ENCODE results near the gene CA9. TPM values are rescaled to one million over a fixed set of nuclear protein-coding genes. Genes with fewer than 3 reads are reported as not detected.

The CA9 gene
- polyA plus RNA-seq, 3 donors, result not detected

DNA sequence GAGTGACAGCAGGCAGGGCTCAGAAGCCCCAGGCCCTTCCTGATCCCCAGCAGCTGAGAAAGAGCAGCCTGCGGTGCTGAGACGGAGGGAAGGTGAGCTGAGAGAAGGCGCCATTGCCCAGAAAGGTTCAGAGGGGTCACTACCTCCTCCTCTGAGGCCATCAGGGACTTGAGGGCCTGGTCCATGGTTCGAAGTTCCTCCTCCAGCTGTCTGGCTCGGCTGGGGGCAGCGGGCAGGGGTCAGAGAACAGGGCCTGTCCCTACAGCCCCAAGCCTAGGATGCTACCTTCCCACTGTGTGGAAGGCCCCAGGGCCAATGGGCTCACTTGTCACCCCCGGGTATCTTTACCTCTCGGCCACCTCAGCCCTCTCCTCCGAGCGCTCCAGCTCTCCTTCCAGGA lies 11.2 kb downstream of the CA9 start:
- Mint-ChIP-seq H3K9me3 (peaks cover 0 to 3% (median 0%) of the 10 kb centered on the region in 7 donors), H3K27ac (peak overlapping the region in 1 of 7 donors; percentile 10), H3K4me1 (peaks cover 3% of the 10 kb centered on the region), H3K4me3 (no peak overlapping the region), H3K27me3 (ENCODE audit: low read depth in 3 of 3) (peaks cover 6 to 14% (median 6%) of the 10 kb centered on the region in 3 donors), H3K36me3 (no peaks in the 10 kb centered on the region)
- Histone ChIP-seq H4K20me1 (ENCODE audit: insufficient read depth, low read length) (no peaks in the 10 kb centered on the region), H3K27me3 (ENCODE audit: control insufficient read depth in 2 of 2, insufficient read depth in 2 of 2, low read length in 2 of 2) (peaks cover 0 to 11% of the 10 kb centered on the region in 2 donors), H3K9me3 (replicated peaks in 1 of 2; ENCODE audit: control insufficient read depth in 1 of 2, insufficient read depth in 1 of 2, low read length in 2 of 2) (no peaks in the 10 kb centered on the region), H3K4me3 (replicated peaks in 1 of 3; ENCODE audit: low read depth in 2 of 3, low read length in 3 of 3) (no peak overlapping the region), H3K36me3 (replicated peaks in 1 of 2; ENCODE audit: control insufficient read depth in 1 of 2, insufficient read depth in 2 of 2, low read length in 2 of 2) (no peaks in the 10 kb centered on the region), H3K4me2 (replicated peaks; ENCODE audit: extremely low read depth, low read length, poor library complexity, severe bottlenecking) (no peak overlapping the region), H3K9ac (ENCODE audit: insufficient read depth, low read length, poor library complexity, severe bottlenecking) (no peak overlapping the region), H3K4me1 (ENCODE audit: control insufficient read depth in 1 of 2, insufficient read depth in 2 of 2, low read length in 2 of 2) (peaks cover 5 to 6% of the 10 kb centered on the region in 2 donors), H2AFZ (ENCODE audit: insufficient read depth, low read depth, low read length, poor library complexity, severe bottlenecking) (no peak overlapping the region), H3K27ac (ENCODE audit: low read depth in 1 of 2, low read length in 2 of 2) (no peak overlapping the region), H3K79me2 (ENCODE audit: insufficient read depth, low read length) (no peaks in the 10 kb centered on the region)
- 98% methylated on average over 9 of the region's 10 CpGs for WGBS (ENCODE audit: insufficient coverage)
- TF ChIP-seq, protein P1, sequence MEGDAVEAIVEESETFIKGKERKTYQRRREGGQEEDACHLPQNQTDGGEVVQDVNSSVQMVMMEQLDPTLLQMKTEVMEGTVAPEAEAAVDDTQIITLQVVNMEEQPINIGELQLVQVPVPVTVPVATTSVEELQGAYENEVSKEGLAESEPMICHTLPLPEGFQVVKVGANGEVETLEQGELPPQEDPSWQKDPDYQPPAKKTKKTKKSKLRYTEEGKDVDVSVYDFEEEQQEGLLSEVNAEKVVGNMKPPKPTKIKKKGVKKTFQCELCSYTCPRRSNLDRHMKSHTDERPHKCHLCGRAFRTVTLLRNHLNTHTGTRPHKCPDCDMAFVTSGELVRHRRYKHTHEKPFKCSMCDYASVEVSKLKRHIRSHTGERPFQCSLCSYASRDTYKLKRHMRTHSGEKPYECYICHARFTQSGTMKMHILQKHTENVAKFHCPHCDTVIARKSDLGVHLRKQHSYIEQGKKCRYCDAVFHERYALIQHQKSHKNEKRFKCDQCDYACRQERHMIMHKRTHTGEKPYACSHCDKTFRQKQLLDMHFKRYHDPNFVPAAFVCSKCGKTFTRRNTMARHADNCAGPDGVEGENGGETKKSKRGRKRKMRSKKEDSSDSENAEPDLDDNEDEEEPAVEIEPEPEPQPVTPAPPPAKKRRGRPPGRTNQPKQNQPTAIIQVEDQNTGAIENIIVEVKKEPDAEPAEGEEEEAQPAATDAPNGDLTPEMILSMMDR (IDR thresholded peaks at IDR 0.05), result no peak
- intact Hi-C loops (cut with micrococcal nuclease), result no loop called here
- DNase-seq, result no peak

DNA sequence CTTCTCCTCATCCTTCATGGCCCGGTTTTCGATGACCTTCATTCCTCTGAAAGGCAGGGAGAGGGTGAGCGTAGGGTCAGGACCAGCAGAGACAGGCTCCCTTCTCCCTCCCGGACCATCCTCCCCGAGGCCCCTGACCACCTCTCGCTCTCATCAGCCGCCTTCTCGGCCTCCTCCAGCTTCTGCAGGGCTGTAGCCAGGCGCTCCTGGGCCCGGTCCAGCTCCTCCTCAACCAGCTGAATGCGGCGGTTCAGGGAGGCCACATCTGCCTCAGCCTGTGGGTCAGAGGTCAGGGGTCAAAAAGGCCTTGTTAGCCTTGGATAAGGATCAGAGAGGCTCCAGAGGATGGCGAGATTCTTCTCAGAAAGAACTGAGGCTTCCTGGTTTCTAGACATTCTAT lies 11.8 kb downstream of the CA9 start:
- no peaks in the 10 kb centered on the region for H3K36me3 Mint-ChIP-seq
- Histone ChIP-seq H3K9ac (ENCODE audit: insufficient read depth, low read length, poor library complexity, severe bottlenecking) (no peak overlapping the region), H3K79me2 (ENCODE audit: insufficient read depth, low read length) (no peaks in the 10 kb centered on the region), H3K9me3 (replicated peaks in 1 of 2; ENCODE audit: control insufficient read depth in 1 of 2, insufficient read depth in 1 of 2, low read length in 2 of 2) (no peaks in the 10 kb centered on the region), H3K27me3 (ENCODE audit: control insufficient read depth in 2 of 2, insufficient read depth in 2 of 2, low read length in 2 of 2) (peaks cover 0 to 15% of the 10 kb centered on the region in 2 donors), H3K4me3 (replicated peaks in 1 of 3; ENCODE audit: low read depth in 2 of 3, low read length in 3 of 3) (no peak overlapping the region), H3K4me2 (replicated peaks; ENCODE audit: extremely low read depth, low read length, poor library complexity, severe bottlenecking) (no peak overlapping the region), H3K27ac (ENCODE audit: low read depth in 1 of 2, low read length in 2 of 2) (no peak overlapping the region), H2AFZ (ENCODE audit: insufficient read depth, low read depth, low read length, poor library complexity, severe bottlenecking) (no peak overlapping the region), H3K36me3 (replicated peaks in 1 of 2; ENCODE audit: control insufficient read depth in 1 of 2, insufficient read depth in 2 of 2, low read length in 2 of 2) (no peaks in the 10 kb centered on the region), H3K4me1 (ENCODE audit: control insufficient read depth in 1 of 2, insufficient read depth in 2 of 2, low read length in 2 of 2) (peaks cover 9 to 12% of the 10 kb centered on the region in 2 donors), H4K20me1 (ENCODE audit: insufficient read depth, low read length) (no peaks in the 10 kb centered on the region)
- TF ChIP-seq, protein P1 (IDR thresholded peaks at IDR 0.05), result no peak
- no peak for DNase-seq
- H3K27ac Mint-ChIP-seq, result no peak overlapping the region
- peaks cover 0 to 3% (median 0%) of the 10 kb centered on the region in 7 donors for H3K9me3 Mint-ChIP-seq
- intact Hi-C loops (cut with micrococcal nuclease), result no loop called here
- WGBS (ENCODE audit: insufficient coverage), result 96% methylated on average over 13 of the region's 13 CpGs
- H3K27me3 Mint-ChIP-seq (ENCODE audit: low read depth in 3 of 3), result peaks cover 6 to 18% (median 8%) of the 10 kb centered on the region in 3 donors
- no peak overlapping the region for H3K4me3 Mint-ChIP-seq
- H3K4me1 Mint-ChIP-seq, result peaks cover 5% of the 10 kb centered on the region

Data from CD14-positive monocyte (primary cell).